Esophagus squamous epithelium (tissue), 5 donors: ENCODE results near the gene GOLGB1. TPM values are rescaled to one million over a fixed set of nuclear protein-coding genes. Genes with fewer than 3 reads are reported as not detected.

Experiments
- DNase-seq: peaks from one replicate; lab custom pipeline; 2025; lab: John Stamatoyannopoulos, UW
- H3K27ac ChIP-seq, 4 donors: fragments of 200-600 bp; sonication (generic); one replicate each; pipeline ENCODE4 v1.5.1; 2016 to 2019; ENCODE audit warnings: mild to moderate bottlenecking in 1 of 4
- H3K27me3 ChIP-seq, 4 donors: fragments of 200-600 bp; sonication (generic); 1 replicate in 3 of 4; 2 replicates in 1 of 4; pipeline versions ENCODE4 v1.5.1 to v1.6.0; 2017 to 2021; ENCODE audit warnings: antibody characterized with exemption in 1 of 4
- H3K36me3 ChIP-seq, 3 donors: fragments of 200-600 bp; sonication (generic); one replicate each; pipeline ENCODE4 v1.5.1; 2016 to 2019
- H3K4me1 ChIP-seq, 3 donors: fragments of 200-600 bp; sonication (generic); one replicate each; pipeline ENCODE4 v1.5.1; 2017 to 2019
- H3K4me3 ChIP-seq, 4 donors: fragments of 200-600 bp; sonication (generic); 1 replicate in 3 of 4; 2 replicates in 1 of 4; pipeline ENCODE4 v1.5.1; 2016 to 2019; ENCODE audit warnings: mild to moderate bottlenecking in 2 of 4, moderate library complexity in 1 of 4
- H3K9me3 ChIP-seq, 3 donors: fragments of 200-600 bp; sonication (generic); one replicate each; pipeline ENCODE4 v1.5.1; 2016 to 2019
- CTCF ChIP-seq, 6 experiments: fragments of 450-650 bp in 4 of 6; fragments of 200-600 bp in 2 of 6; sonication (generic) in 2 of 6; IDR thresholded peaks; one replicate each; pipeline ENCODE4 v1.5.1; 2016 to 2019; ENCODE audit warnings: antibody characterized with exemption in 6 of 6, mild to moderate bottlenecking in 4 of 6, moderate library complexity in 4 of 6
- POLR2A ChIP-seq, 4 donors: fragments of 450-650 bp; IDR thresholded peaks; one replicate each; pipeline ENCODE4 v1.6.1; 2017; ENCODE audit warnings: antibody characterized with exemption in 4 of 4, mild to moderate bottlenecking in 4 of 4, moderate library complexity in 3 of 4
- WGBS, 2 donors: methylation state at CpG; one replicate each; pipeline ENCODE4 v1.1.5; 2018; 5-methylcytosine and 5-hydroxymethylcytosine counted together
- intact Hi-C: fragments of 100-400 bp; cut with DNase I; formaldehyde crosslinking; loops from one replicate; pipeline ENCODE4 v1.15.0; 2022
- total RNA-seq, 4 donors: library from RNA; depleted of rRNA; stranded (reverse); fragments of >200 nt; gene quantifications; one replicate each; pipeline ENCODE4 v1.1.0, GENCODE V29; 2016
- donor health status: DM: yes; HTN: yes; CAD: no.

GOLGB1 gene
- total RNA-seq, 4 donors from 2014 or later, result 34.3 to 55.3 (median 37.1) TPM

- no peak for DNase-seq
- peaks cover 0 to 92% (median 0%) of the 10 kb centered on the region in 3 donors for H3K36me3 ChIP-seq
- WGBS, 2 donors, result 91 to 98% methylated on average over 5 of the region's 5 CpGs
- H3K9me3 ChIP-seq, result peaks cover 0 to 5% (median 0%) of the 10 kb centered on the region in 3 donors
- H3K27ac ChIP-seq, result no peak overlapping the region
- no peaks in the 10 kb centered on the region for H3K4me1 ChIP-seq
- intact Hi-C loops, result no loop called here
- no peaks in the 10 kb centered on the region for H3K27me3 ChIP-seq
- TF ChIP-seq CTCF (IDR thresholded peaks at IDR 0.05) (no peak), POLR2A (IDR thresholded peaks at IDR 0.05) (no peak)
- no peak overlapping the region for H3K4me3 ChIP-seq
Observed at GRCh38 chr3:121703973-121704372, 45.6 kb downstream of the GOLGB1 start.

- Histone ChIP-seq H3K27me3 (no peaks in the 10 kb centered on the region), H3K4me1 (peaks cover 0 to 6% (median 0%) of the 10 kb centered on the region in 3 donors), H3K4me3 (no peak overlapping the region), H3K27ac (no peak overlapping the region), H3K36me3 (peaks cover 0 to 92% (median 0%) of the 10 kb centered on the region in 3 donors), H3K9me3 (no peaks in the 10 kb centered on the region)
- TF ChIP-seq CTCF (IDR thresholded peaks at IDR 0.05) (no peak), POLR2A (IDR thresholded peaks at IDR 0.05) (no peak)
- DNase-seq, result no peak
- intact Hi-C loops, result no loop called here
Observed at GRCh38 chr3:121698901-121699300, 50.6 kb downstream of the GOLGB1 start.

GRCh38 chr3:121698476-121698875, 51.1 kb downstream of the GOLGB1 start:
- 75 to 95% methylated on average over 1 of the region's 1 CpG for WGBS, 2 donors
- intact Hi-C loops, result no loop called here

GRCh38 chr3:121696186-121696585, 53.4 kb downstream of the GOLGB1 start:
- intact Hi-C loops, result no loop called here
- H3K27ac ChIP-seq, result no peak overlapping the region
- peaks cover 0 to 6% (median 0%) of the 10 kb centered on the region in 3 donors for H3K4me1 ChIP-seq
- TF ChIP-seq CTCF (IDR thresholded peaks at IDR 0.05) (no peak), POLR2A (IDR thresholded peaks at IDR 0.05) (no peak)
- WGBS, 2 donors, result 56 to 79% methylated on average over 3 of the region's 3 CpGs
- H3K36me3 ChIP-seq, result peaks cover 6 to 94% (median 8%) of the 10 kb centered on the region in 3 donors
- DNase-seq, result no peak
- H3K27me3 ChIP-seq, result no peaks in the 10 kb centered on the region
- no peaks in the 10 kb centered on the region for H3K9me3 ChIP-seq
- H3K4me3 ChIP-seq, result no peak overlapping the region

More at GRCh38 chr3:121698476-121698875, 51.1 kb downstream of the GOLGB1 start:
- Histone ChIP-seq H3K36me3 (peaks cover 0 to 94% (median 4%) of the 10 kb centered on the region in 3 donors), H3K27me3 (no peaks in the 10 kb centered on the region), H3K4me1 (peaks cover 0 to 6% (median 0%) of the 10 kb centered on the region in 3 donors), H3K9me3 (no peaks in the 10 kb centered on the region), H3K27ac (no peak overlapping the region), H3K4me3 (no peak overlapping the region)
- TF ChIP-seq CTCF (IDR thresholded peaks at IDR 0.05), result no peak
- TF ChIP-seq POLR2A (IDR thresholded peaks at IDR 0.05), result no peak
- DNase-seq, result no peak

GRCh38 chr3:121692010-121692699, 57.4 kb downstream of the GOLGB1 start:
- DNase-seq, result no peak
- H3K27me3 ChIP-seq, result no peaks in the 10 kb centered on the region
- H3K27ac ChIP-seq, result no peak overlapping the region
- H3K4me3 ChIP-seq, result no peak overlapping the region
- TF ChIP-seq POLR2A (IDR thresholded peaks at IDR 0.05) (no peak), CTCF (IDR thresholded peaks at IDR 0.05) (no peak)
- peaks cover 0 to 6% (median 0%) of the 10 kb centered on the region in 3 donors for H3K4me1 ChIP-seq
- H3K9me3 ChIP-seq, result no peaks in the 10 kb centered on the region
- intact Hi-C loops, result no loop called here
- WGBS, 2 donors, result 91% methylated on average over 2 of the region's 2 CpGs
- H3K36me3 ChIP-seq, result peaks cover 6 to 91% (median 8%) of the 10 kb centered on the region in 3 donors
